8988T (cell line): ENCODE results near the gene RPS6KL1.

Experiments used
- DNase-seq: peaks from one replicate; pipeline ENCODE4 v3.0.0; 2011

The RPS6KL1 gene

DNA sequence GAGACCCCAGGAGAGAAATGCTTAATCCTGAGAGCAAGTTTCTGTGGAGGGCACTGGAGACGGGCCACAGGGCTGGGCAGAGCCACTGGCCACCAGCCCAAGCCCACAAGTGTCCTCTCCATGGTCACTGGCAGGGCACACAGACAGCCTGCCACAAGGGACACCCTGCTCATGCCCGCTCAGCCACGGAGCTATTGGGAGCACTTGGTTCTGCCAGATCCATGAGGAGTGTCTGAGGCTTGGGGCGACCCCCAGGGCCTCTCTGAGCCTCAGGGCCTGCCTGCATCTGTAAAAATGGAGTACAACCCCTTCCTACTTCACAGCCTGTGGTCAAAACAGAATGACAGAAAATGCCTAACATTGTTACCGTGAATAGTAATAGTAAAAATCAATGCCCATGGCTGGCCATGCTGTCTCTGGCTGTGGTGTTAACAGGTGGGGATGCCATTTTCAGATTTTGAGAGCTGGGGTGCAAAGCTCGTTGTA, 29.2 kb upstream of the RPS6KL1 start:
- no peak for DNase-seq

DNA sequence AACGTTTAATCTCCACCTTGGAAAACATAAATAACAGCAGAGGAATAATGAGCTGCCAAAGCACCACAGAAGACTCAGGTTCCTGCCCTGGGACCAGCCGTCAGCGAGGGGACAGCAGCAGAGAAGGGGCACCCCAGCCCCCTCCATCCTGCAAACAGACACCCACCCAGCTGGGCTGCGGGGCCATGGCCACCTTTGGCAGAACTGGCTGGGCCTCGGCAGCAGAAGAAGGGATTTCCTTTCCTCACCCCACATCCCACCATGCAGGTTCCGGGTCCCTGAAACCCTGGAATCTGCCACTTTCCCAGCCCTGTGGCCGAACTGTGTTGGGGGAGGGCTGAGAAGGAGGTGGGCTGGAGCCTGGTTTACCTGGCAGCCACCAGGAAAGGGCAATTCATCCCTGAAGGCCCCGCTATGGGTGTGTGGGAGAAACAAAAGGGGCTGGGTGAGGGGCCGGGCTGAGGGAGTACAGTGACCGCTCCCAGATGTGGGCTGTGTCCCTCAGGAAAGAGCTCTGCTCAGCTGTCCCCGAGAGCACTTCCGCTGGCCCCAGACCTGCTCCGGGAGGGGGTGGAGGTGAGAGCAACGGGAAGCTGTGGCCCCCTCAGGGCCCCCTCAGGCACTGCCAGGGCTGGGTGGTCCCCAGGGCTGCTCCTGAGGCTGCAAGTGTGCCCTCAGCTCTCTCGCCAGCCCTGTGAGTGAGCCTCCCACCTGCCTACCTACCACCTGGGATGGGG, 28.6 kb upstream of the RPS6KL1 start:
- DNase-seq, result no peak

DNA sequence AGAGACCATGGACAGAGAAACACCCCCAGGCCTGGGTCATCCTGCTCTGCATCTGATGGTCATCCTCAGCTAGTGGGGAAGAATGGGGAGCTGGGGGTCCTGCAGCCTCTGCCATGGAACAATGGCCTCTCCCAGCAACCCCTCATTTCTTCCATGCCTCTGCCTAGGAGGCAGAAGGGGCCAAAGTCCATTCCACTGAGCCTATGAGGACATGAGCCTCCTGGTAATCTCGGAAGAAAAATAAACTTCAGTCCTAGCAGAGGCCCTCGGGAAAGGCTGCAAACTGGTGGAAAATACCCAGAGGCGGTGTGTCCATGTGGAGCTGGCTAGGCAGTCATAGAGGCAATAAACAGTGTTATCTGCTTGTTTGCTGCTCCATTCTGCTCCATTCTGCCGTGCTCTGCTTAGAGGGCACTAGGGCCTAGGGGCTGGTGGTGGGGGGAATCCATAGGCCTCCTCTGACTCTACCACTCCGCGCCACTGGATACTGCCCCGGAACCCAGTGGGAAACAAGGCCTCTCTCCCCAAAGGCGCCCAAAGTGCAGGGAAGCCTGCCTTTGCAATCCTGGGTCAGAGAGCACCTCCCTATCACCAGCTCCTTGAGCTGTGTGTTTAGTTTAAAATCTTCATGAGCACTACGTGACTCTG, 27.9 kb upstream of the RPS6KL1 start:
- no peak for DNase-seq

DNA sequence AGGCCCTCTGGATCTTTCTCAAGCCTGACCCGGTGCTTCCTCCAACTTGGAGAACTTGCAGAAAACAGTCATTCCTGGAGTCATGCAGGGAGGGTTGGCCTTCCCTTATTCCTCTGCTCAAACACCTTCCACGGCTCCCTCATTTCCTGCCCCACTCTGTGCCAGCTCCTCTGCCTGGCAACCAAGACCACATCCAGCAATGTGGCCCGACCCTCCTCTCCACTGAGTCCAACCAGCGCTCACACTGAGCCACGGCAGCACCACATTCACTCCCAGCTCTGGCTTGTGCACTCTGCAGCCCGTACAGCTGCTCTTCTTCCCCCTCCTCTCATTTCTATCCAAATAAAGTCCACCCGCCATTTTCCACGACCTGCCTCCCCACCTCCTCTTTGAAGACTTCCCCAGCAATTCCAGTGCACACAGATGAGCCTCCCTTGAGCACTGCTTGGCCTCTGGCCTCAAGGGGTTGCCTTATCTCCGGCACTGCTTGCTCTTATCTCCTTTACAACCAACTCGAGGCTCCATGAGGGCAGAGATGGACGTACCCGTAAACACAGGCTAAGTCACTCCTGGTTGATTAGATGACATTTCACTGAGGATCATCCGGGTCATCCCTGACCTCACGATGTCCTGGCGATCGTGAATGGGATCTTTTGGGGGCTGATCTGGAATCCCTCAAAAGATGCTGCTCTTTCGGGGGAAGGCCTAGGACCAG, 27.0 kb upstream of the RPS6KL1 start:
- DNase-seq, result no peak

DNA sequence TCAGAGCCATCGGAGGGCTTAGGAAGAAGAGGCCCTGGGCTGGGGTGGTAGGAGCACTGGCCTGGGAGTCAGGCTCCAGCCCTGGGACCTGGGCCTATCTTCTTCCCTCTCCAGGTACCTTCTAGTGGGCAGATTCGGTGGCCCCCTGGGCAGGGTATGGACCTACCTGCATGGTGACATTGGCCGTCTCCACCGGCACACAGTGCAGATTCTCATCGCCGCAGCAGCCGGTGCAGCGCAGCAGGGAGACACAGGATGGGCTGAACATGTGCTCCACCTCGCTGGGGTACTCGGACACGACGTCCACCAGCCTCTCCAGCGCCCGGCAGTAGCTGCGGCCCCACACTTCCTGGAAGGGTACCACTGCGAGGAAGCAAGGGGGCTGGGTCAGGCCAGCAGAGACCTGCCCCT, 26.1 kb upstream of the RPS6KL1 start:
- no peak for DNase-seq

DNA sequence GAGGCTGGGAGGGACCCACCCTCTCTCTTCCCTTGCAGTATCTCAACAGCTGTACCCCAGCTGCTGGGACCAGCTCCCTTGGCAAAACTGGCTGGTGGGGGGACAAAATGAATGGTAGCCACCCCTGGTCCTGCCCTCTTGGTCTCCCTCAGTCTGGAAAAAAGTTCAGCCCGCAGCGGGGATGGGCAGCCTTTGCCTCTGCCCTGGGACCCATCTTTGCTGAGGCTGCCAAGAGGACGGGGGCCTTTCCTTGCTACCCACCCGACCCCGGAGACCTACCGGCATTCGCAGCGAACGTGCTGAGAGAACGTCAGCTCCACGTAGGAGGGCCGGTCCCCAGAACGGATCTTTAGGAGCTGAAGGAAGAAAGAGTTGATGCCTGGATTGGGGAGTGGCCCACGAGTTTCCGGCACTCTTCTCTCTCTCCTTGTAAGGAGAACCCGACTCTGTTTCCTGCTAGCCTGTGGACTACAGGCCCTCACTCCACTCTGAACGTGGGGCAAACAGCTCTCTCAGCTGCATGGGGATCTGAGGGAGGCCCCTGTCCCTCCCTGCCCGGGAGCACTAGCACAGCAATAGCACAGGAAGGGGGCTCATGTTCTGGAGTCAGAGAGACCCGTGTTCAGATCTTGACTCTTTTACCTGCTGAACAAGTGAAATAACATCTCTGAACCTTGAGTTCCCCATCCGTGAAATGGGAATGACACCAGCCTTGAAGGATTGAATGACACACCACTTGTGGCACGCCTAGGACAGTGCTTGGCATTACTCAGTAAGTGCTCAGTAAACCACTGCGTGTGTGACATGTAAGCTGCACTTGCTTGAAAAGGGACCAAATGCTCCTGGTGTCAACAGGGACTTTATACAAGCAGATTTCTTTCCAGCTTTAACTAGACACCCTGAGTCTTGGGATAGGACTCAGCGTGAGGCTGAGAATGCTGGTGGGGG, 25.4 kb upstream of the RPS6KL1 start:
- DNase-seq, result no peak

DNA sequence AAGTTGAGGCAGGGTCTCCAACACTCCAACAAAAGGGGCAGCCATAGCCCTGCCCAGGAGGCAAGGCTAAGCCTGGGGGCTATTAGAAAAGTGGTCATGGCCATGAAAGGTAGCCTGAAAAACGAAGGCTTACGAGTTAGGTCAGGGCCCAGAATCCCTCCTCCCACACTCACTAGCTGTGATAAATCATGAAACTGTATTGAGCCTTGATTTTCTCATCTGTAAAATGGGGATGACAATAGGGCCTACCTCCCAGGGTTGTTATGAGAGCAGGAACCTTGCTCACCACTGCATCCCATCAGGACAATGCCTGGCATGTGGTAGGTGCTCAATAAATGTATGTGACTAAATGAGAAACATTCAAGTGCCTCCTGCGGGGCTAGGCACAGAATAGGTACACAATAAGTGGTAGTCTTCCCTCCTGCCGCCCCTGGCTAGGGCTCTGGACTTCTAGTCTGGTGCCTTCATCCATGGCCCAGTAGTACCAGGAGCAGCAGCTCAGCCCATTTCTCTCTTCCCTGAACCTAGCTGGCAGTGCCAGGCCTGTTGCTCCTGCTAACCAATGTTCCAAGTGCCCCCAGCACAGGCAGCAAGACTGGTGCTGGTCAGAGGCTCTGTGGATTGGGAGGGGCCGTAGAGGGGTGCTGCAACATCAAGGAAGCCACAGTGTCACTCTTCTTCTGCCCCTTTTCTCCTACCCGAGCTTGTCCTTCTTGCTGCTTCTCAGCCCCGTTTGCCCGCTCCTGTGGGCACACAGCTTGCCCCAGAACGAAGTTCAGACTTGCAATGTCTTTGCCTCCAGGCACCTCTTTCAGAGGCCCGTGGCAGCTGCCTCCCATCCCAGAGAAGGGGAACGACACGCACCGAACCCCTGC, 24.5 kb upstream of the RPS6KL1 start:
- DNase-seq, result no peak

DNA sequence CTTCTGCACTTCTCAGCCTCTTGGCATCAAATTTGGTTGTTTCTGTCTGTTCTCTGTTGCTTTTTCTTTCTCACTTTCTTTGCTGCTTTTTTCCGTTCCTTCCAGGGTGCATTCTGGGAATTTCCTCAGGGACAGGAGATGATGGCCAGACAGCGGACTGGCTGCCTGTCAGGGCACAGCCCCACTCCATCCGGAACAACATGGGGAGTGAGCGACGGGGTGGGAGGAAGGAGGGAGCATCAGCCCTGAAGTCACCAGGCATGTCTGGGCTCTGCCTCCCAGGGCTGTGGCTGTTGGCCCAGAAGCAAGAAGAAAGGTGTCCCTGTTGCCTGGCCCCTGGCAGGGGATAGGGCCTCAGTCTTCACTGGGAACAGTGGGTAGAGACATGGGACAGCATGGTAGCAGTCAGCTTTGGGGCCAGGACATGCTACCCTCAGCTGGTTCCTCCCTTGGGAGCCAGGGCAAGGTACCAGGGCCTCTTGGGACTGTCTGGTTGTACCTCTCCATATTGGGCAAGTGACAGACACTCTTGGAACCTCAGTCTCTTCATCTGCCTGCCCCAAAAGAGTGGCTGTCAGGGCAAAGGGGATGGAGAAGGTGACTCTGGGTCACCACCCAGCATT, 23.7 kb upstream of the RPS6KL1 start:
- DNase-seq, result peak; percentile 54

DNA sequence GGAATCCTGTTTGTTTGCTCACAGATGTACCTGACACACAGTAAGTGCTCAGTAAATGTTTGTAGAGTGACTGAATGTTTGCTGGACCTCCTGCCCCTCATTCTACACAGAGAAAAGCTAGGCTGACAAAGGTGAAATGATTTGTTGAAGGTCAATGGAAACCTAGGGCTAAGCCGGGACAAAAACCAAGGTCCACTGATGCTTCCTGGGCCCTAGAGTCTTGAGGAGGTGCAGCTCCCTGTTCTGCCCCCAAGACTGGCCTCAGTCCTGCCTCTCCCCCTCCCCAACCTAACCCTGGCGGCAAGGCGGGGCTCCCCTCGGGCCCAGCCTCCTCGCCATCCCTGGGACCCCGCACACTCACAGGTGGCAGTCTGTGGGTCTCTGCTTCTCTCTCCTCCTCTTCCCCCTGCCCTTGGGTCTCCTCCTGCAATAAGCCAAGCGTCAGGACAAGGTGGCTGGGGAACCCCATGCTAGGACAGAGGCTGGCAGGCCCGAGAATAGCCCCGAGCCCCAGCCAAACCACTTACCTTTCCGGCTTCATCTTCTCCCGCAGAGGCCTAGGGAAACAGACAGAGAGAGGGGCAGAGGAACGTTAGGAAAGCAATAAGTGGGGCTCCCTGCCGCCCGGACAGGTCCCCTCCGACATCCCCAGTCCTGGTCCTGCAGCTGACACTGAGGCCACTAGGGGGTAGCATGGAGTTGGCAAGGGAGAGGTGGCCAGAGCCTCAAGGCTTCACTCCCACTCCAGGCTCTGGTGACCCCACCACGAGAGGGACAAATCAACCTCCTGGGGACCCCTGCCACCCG, 23.0 kb upstream of the RPS6KL1 start:
- DNase-seq, result peak; percentile 97

DNA sequence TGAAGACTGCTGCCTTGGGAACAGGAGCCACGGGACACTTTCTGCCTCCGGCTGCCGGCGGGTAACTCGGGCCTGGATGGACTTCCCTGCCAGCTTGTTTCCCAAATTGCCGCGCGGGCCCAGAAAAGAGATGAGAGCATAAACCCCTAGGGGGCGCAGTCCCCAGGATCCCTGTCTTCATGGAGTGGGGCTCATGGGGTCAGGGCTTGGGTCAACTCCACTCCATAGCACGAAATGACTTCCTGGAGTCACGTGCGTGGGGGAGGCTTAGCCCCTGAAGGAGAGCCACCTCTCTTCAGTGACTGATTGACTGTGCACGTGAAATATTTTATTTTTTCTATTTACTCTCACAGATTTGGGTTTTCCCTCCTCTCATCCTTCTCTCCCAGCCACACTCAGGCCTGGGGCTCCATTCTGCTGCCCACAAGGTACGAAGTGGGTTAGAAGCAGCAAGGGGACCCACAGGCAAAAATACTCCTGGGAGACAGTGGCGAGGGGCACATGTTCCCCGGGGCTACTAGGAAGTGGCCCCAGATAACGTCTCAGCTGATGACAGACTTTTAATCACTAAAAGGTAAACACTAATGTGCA, 22.3 kb upstream of the RPS6KL1 start:
- DNase-seq, result peak; percentile 64

DNA sequence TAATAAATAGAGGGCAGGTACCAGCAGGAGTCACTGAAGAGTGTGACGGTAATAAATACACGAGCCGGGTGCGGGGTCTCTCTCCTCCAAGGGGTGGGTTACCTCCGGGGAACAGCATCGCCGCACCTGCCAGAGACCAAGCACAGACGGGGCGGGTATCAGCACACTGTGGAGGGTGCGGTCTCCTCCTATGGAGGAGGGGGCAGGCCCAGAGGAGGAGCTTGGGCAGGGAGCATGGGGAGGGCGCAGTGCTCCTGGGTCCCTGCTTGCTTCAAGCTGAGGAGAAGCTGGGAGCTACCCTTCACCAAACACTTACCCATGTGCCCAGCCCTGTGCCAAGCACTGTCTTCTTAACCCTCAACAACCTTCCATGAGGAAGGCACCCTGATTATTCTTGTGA, 19.5 kb upstream of the RPS6KL1 start:
- DNase-seq, result no peak

DNA sequence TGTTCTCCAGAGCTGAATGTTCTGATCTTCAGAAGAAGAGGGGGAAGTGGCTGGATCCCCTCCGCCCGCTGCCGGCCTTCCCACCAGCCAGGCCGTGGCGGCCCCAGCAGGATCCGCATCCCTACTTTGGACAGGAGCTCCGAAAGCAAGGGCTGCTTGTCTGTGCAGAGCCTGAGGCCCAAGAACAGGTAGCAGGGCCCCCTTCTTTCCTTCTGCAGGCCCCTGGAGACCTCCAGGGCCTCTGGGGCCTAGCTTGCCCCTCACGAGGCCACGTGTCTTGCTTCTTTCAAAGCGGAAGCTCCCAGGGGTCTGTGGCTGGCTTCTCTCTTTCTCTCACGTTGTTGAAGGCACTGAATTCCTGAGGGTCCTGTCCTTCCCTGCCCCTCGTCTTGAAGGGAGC, 19.1 kb upstream of the RPS6KL1 start:
- no peak for DNase-seq

DNA sequence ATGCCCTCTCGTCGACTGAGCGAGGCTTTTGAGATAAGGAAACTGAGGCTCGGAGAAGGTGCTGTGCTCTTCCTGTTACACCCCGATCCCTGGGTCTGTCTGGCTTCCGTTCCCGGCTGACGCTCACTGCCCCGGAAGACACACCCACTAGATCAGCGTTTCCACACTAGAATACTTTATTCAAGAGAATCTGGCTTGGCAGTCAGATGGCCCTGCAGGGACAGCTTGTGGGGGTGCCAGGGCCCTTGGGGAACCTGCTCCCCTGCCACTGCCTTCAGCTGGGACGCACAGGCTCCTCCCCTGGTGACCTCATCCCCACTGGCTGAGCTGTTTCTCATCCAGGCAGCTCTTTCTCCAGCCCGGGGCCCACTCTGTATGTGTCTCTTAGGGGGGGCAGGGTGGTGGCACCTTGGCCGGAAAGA, 18.6 kb upstream of the RPS6KL1 start:
- DNase-seq, result no peak

DNA sequence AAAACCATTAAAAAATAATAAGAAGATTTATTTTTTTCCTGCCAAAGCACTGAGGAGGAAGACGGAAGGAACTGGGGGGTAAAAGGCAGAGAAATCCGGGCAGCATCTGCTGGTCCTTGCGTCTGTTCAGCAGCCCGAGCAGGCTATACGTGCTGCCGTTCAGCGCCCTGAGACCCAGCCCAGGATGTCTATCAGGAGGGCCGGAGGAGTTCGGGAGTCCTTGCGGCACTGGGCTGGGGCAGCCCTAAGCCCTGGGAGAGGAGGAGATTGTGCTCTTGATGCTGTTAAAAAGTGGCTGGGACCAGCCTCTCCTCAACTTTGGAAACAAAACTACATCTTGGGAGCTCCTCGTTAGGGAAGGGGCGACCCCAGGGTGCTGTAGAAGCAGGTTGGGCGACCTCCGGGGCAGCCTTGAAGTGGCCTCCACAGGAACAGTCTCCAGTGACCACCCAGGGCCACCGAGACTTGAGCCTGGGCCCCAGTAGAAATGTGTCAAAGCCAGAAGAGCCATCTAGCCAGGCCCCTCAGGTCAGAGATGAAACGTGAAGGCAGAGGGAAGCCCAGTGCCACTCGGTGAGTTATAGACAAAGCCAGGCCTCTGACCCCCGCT, 18.0 kb upstream of the RPS6KL1 start:
- no peak for DNase-seq

DNA sequence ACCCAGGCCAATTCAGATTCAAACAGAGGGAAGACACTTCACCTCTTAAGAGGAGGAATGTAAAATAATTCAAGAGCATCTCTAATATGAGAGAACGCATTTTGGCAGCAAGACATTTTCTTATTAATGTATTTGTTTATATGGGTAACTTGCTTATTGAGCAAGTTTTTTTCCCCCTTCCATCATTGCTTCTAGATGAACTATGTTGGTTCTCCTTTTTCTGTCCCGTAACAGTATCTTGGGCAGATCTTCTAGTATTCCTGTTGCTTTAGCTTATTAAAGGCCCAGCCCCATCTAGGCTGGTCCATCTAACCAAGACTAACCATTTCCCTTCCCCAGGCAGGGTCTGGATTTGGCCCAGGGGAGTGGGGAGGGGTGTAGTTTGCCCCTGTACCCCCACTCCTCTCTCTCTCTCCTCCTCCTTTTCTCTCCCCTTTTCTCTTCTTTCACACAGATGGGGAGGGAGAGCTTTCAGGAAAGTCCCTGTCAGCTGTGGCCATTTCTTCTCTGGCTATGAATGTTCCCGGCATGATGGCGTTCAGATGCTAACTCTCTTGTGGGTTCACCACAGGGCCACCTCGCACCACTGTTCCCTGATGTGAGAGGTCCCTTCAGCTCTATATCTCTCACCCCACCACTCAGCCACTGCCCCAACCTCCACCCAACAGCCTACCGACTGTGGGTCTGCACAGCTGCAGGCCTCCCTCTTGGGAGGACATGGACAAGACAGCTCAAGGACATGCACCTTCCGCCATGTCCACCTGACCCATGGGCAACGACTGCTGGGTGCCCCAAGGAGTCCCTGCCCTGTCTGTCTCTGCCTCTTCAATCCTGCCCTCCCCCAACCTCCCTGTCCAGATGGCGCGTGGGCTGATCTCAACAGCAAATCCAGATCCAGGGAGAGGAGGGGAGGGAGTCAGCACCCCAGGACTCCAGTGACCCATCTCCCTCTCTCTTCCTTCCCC, 15.8 kb upstream of the RPS6KL1 start:
- no peak for DNase-seq

DNA sequence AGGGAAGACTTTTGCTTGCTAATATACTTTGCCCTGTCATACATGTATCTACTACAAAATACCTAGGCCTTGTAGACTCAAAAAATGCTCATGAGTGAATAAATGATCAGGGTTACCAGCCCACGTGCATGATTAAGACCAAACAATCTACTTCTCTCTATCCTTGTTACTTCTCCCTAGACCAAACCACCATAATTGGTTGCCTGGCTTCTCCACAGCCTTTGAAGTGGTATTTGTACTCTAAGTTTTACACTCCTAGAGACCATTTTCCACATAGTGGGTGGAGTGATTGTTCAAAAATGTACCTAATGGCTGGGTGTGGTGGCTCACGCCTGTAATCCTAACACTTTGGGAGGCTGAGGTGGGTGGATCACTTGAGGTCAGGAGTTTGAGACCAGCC, 14.1 kb upstream of the RPS6KL1 start:
- DNase-seq, result no peak

DNA sequence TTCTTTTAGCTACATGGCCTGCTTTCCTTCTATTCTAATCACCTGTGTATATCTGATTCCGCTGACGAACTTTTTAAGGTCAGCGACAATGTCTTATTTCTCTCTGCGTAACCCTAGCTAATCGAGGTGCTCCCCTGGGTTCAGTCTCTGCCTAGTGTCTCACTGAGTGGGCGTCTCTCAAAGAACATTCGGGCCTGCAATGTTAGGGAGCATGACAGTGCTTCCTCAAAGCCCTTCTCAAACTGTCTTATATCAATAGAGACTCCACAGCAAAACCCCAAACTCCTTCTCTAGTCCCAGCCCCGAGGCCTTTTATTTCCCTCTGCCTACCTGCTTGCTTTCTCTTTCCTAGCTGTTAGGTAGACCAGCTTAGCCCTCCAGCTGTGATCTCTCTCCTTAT, 13.7 kb upstream of the RPS6KL1 start:
- no peak for DNase-seq

DNA sequence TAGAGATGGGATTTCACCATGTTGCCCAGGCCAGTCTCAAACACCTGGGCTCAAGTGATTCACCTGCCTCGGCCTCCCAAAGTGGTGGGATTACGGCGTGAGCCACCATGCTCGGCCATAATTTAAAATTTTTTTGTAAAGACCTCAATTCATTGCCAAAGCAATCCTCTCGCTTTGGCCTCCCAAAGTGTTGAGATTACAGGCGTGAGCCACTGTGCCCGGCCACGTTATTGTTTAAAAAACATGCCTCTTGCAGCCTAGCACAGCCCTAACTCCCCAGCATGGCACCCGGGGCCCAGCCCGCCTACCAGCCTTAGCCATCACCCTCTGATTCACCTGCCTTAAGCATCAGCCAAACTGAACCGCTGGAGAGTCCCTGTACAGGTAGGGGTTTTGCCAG, 13.1 kb upstream of the RPS6KL1 start:
- DNase-seq, result no peak

DNA sequence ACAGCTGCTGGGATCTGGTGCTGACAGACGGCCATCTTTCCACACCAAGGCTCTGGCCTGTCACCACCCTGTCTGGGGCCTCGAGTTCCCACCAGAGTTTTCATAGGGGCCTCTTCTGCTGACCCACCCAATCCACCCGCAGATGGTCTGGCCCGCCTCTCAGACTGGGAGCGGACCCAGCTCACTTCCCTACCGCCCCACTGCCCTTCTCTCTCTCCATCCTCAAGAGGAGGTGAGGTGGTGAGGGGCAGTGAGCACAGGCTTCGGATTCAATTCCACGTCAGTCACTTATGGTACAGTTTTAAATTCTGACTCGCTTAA, 12.3 kb upstream of the RPS6KL1 start:
- no peak for DNase-seq
